Medulla oblongata (tissue), 1 donor: ENCODE data around the gene PLA2G4D.

Source experiments
- DNase-seq: peaks from one replicate; pipeline ENCODE4 v3.0.0-alpha.2; 2015; ENCODE audit errors: extremely low spot score

Gene PLA2G4D

GRCh38 chr15:42073418-42073817 is 20.9 kb downstream of the PLA2G4D start:
- no peak for DNase-seq

GRCh38 chr15:42072141-42072685 is 22.1 kb downstream of the PLA2G4D start:
- DNase-seq = no peak

GRCh38 chr15:42071717-42072116 is 22.6 kb downstream of the PLA2G4D start:
- DNase-seq = no peak

- DNase-seq = no peak
These were observed 23.4 kb downstream of the PLA2G4D start for GRCh38 chr15:42070976-42071350.

GRCh38 chr15:42070279-42070975 is 23.9 kb downstream of the PLA2G4D start:
- DNase-seq = no peak

- no peak for DNase-seq
These were observed 24.7 kb downstream of the PLA2G4D start for GRCh38 chr15:42069496-42070278.

GRCh38 chr15:42069025-42069424 is 25.3 kb downstream of the PLA2G4D start:
- no peak for DNase-seq

- no peak for DNase-seq
These were observed 25.8 kb downstream of the PLA2G4D start for GRCh38 chr15:42068601-42069000.

- no peak for DNase-seq
These were observed 27.5 kb downstream of the PLA2G4D start for GRCh38 chr15:42066764-42067415.

- no peak for DNase-seq
These were observed 28.9 kb downstream of the PLA2G4D start for GRCh38 chr15:42065468-42065867.

- peak; percentile 66 for DNase-seq
These were observed 29.3 kb downstream of the PLA2G4D start for GRCh38 chr15:42065033-42065432.

GRCh38 chr15:42064271-42064670 is 30.1 kb downstream of the PLA2G4D start:
- DNase-seq = no peak

- DNase-seq = no peak
These were observed 31.1 kb downstream of the PLA2G4D start for GRCh38 chr15:42063122-42063848.

- DNase-seq = no peak
These were observed 32.0 kb downstream of the PLA2G4D start for GRCh38 chr15:42062284-42062806.

- no peak for DNase-seq
These were observed 33.6 kb downstream of the PLA2G4D start for GRCh38 chr15:42060797-42061196.

GRCh38 chr15:42060477-42060763 is 33.9 kb downstream of the PLA2G4D start:
- DNase-seq = no peak

- DNase-seq = peak; percentile 54
These were observed 34.5 kb downstream of the PLA2G4D start for GRCh38 chr15:42059661-42060476.

GRCh38 chr15:42058791-42059190 is 35.6 kb downstream of the PLA2G4D start:
- DNase-seq = no peak

GRCh38 chr15:42057799-42058646 is 36.3 kb downstream of the PLA2G4D start:
- no peak for DNase-seq
